Adrenal gland (tissue), 5 donors: ENCODE results near the gene EYS.

Experiments used
- CTCF ChIP-seq, 6 experiments: fragments of 450-650 bp in 4 of 6; fragments of 200-600 bp in 2 of 6; sonication (generic) in 1 of 6; IDR thresholded peaks; 1 replicate in 5 of 6; 2 replicates in 1 of 6; pipeline versions ENCODE4 v1.5.1 to v1.8.0; 2016 to 2021; ENCODE audit warnings: antibody characterized with exemption in 6 of 6, mild to moderate bottlenecking in 2 of 6, moderate library complexity in 1 of 6
- POLR2A ChIP-seq, 2 donors: fragments of 450-650 bp; IDR thresholded peaks; one replicate each; pipeline ENCODE4 v1.6.1; 2017; ENCODE audit warnings: antibody characterized with exemption in 2 of 2, mild to moderate bottlenecking in 2 of 2, moderate library complexity in 1 of 2
- donor health status: DM: no; HTN: no; CAD: no.

DNA sequence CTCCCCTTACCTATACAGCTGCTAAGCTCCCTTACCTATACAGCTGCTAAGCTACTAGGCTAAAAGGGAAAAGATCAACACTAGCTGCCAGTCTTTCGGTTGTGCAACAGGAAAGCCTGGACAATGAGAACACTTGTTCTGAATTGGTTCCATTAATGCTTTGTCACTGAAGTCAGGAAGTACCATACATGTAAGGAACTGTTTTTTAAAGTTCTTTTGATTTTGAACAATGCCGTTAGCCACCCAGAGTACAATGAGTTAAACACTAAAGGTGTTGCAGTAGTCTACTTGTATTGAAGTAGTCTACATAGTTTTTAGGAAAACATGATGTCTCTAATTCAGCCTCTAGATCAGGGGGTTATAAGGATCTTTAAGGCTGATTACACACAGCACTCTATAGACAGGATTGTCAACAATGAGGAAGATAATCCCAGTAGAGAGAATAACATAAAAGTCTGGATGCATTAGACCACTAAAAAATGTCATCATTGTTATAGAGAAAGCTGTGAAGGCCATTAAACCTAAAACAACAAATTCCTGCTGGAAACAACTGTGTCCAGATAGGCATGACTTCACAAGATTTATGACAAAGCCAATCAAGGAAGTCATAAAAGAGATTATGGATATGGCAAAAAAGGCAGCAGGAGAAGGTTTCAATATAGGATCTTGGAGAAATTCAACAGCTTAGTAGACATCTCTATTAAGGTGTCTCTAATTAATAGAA, 1765.1 kb downstream of the EYS start:
- TF ChIP-seq CTCF (IDR thresholded peaks at IDR 0.05) (no peak), POLR2A (IDR thresholded peaks at IDR 0.05) (no peak)
